IPS-20b (cell line): ENCODE results near the gene TEX29.

Experiments used
- H3K27ac ChIP-seq: one replicate; pipeline ENCODE4 v1.5.1; 2013; ENCODE audit warnings: low read length
- H3K27me3 ChIP-seq: 2 replicates; pipeline ENCODE4 v1.6.1; 2013; ENCODE audit warnings: mild to moderate bottlenecking, low read length, inconsistent platforms; ENCODE audit not compliant: insufficient read depth
- H3K36me3 ChIP-seq: 2 replicates; pipeline ENCODE4 v1.6.1; 2013; ENCODE audit warnings: low read depth, mild to moderate bottlenecking, inconsistent platforms, low read length, moderate library complexity; ENCODE audit not compliant: insufficient read depth
- H3K4me1 ChIP-seq: 2 replicates; pipeline ENCODE4 v1.6.1; 2013; ENCODE audit warnings: mild to moderate bottlenecking, control low read depth, inconsistent platforms, low read length, moderate library complexity; ENCODE audit not compliant: insufficient read depth
- H3K4me3 ChIP-seq: 2 replicates; pipeline ENCODE4 v1.5.1; 2013; ENCODE audit warnings: mild to moderate bottlenecking, low read length, inconsistent platforms
- H3K9ac ChIP-seq: 2 replicates; pipeline ENCODE4 v1.6.1; 2013; ENCODE audit warnings: low read depth, mild to moderate bottlenecking, inconsistent platforms, low read length, moderate library complexity
- H3K9me3 ChIP-seq: 2 replicates; pipeline ENCODE4 v1.6.1; 2013; ENCODE audit warnings: mild to moderate bottlenecking, low read depth, low read length, inconsistent platforms; ENCODE audit not compliant: insufficient read depth

The TEX29 gene

GRCh38 chr13:111295886-111296285 lies 24.6 kb upstream of the TEX29 start:
- Histone ChIP-seq H3K9ac (no peak overlapping the region), H3K27me3 (no peaks in the 10 kb centered on the region), H3K4me3 (no peak overlapping the region), H3K27ac (no peak overlapping the region), H3K9me3 (no peaks in the 10 kb centered on the region), H3K4me1 (no peaks in the 10 kb centered on the region), H3K36me3 (peaks cover 45% of the 10 kb centered on the region)

GRCh38 chr13:111296417-111296816 lies 24.0 kb upstream of the TEX29 start:
- no peak overlapping the region for H3K4me3 ChIP-seq
- no peak overlapping the region for H3K9ac ChIP-seq
- no peaks in the 10 kb centered on the region for H3K9me3 ChIP-seq
- peaks cover 45% of the 10 kb centered on the region for H3K36me3 ChIP-seq
- no peak overlapping the region for H3K27ac ChIP-seq
- no peaks in the 10 kb centered on the region for H3K4me1 ChIP-seq
- no peaks in the 10 kb centered on the region for H3K27me3 ChIP-seq

- no peaks in the 10 kb centered on the region for H3K9me3 ChIP-seq
- no peaks in the 10 kb centered on the region for H3K27me3 ChIP-seq
- no peak overlapping the region for H3K9ac ChIP-seq
- H3K27ac ChIP-seq: no peak overlapping the region
- H3K4me1 ChIP-seq: no peaks in the 10 kb centered on the region
- peaks cover 47% of the 10 kb centered on the region for H3K36me3 ChIP-seq
- no peak overlapping the region for H3K4me3 ChIP-seq
These were observed 22.0 kb upstream of the TEX29 start for GRCh38 chr13:111298214-111298975.

GRCh38 chr13:111302045-111302726 lies 18.3 kb upstream of the TEX29 start:
- Histone ChIP-seq H3K9me3 (no peaks in the 10 kb centered on the region), H3K27me3 (no peaks in the 10 kb centered on the region), H3K4me3 (no peak overlapping the region), H3K9ac (no peak overlapping the region), H3K4me1 (no peaks in the 10 kb centered on the region), H3K36me3 (peaks cover 63% of the 10 kb centered on the region), H3K27ac (no peak overlapping the region)

GRCh38 chr13:111303559-111303958 lies 16.9 kb upstream of the TEX29 start:
- Histone ChIP-seq H3K4me1 (no peaks in the 10 kb centered on the region), H3K9me3 (peaks cover 5% of the 10 kb centered on the region; the same call in 1 of the 2 replicates), H3K4me3 (no peak overlapping the region), H3K27me3 (no peaks in the 10 kb centered on the region), H3K27ac (no peak overlapping the region), H3K36me3 (peaks cover 74% of the 10 kb centered on the region), H3K9ac (no peak overlapping the region)

- no peaks in the 10 kb centered on the region for H3K27me3 ChIP-seq
- peaks cover 5% of the 10 kb centered on the region; the same call in 1 of the 2 replicates for H3K9me3 ChIP-seq
- H3K4me3 ChIP-seq: no peak overlapping the region
- no peak overlapping the region for H3K27ac ChIP-seq
- H3K4me1 ChIP-seq: no peaks in the 10 kb centered on the region
- peaks cover 74% of the 10 kb centered on the region for H3K36me3 ChIP-seq
- H3K9ac ChIP-seq: no peak overlapping the region
These were observed 16.3 kb upstream of the TEX29 start for GRCh38 chr13:111304041-111304544.

- H3K27ac ChIP-seq: no peak overlapping the region
- H3K9ac ChIP-seq: no peak overlapping the region
- H3K4me3 ChIP-seq: no peak overlapping the region
- peaks cover 74% of the 10 kb centered on the region for H3K36me3 ChIP-seq
- H3K9me3 ChIP-seq: peaks cover 5% of the 10 kb centered on the region; the same call in 1 of the 2 replicates
- no peaks in the 10 kb centered on the region for H3K4me1 ChIP-seq
- no peaks in the 10 kb centered on the region for H3K27me3 ChIP-seq
These were observed 15.7 kb upstream of the TEX29 start for GRCh38 chr13:111304603-111305289.

GRCh38 chr13:111312944-111313590 lies 7.4 kb upstream of the TEX29 start:
- H3K27ac ChIP-seq: no peak overlapping the region
- no peak overlapping the region for H3K4me3 ChIP-seq
- H3K9me3 ChIP-seq: no peaks in the 10 kb centered on the region; the same call in none of the 2 replicates
- H3K9ac ChIP-seq: no peak overlapping the region
- no peaks in the 10 kb centered on the region for H3K4me1 ChIP-seq
- H3K27me3 ChIP-seq: no peaks in the 10 kb centered on the region
- H3K36me3 ChIP-seq: peaks cover 2% of the 10 kb centered on the region; the same call in 1 of the 2 replicates

- no peak overlapping the region for H3K4me3 ChIP-seq
- H3K36me3 ChIP-seq: no peaks in the 10 kb centered on the region
- no peak overlapping the region for H3K27ac ChIP-seq
- H3K27me3 ChIP-seq: no peaks in the 10 kb centered on the region
- H3K9me3 ChIP-seq: no peaks in the 10 kb centered on the region; the same call in none of the 2 replicates
- no peaks in the 10 kb centered on the region for H3K4me1 ChIP-seq
- H3K9ac ChIP-seq: no peak overlapping the region
These were observed 6.5 kb upstream of the TEX29 start for GRCh38 chr13:111313911-111314425.

GRCh38 chr13:111314852-111315251 lies 5.6 kb upstream of the TEX29 start:
- H3K4me3 ChIP-seq: no peak overlapping the region
- H3K9me3 ChIP-seq: no peaks in the 10 kb centered on the region; the same call in none of the 2 replicates
- H3K27me3 ChIP-seq: no peaks in the 10 kb centered on the region
- no peak overlapping the region for H3K27ac ChIP-seq
- H3K36me3 ChIP-seq: no peaks in the 10 kb centered on the region
- H3K9ac ChIP-seq: no peak overlapping the region
- H3K4me1 ChIP-seq: no peaks in the 10 kb centered on the region

GRCh38 chr13:111315347-111315995 lies 5.0 kb upstream of the TEX29 start:
- Histone ChIP-seq H3K36me3 (no peaks in the 10 kb centered on the region), H3K9ac (no peak overlapping the region), H3K27me3 (no peaks in the 10 kb centered on the region), H3K4me1 (no peaks in the 10 kb centered on the region), H3K4me3 (no peak overlapping the region), H3K27ac (no peak overlapping the region), H3K9me3 (no peaks in the 10 kb centered on the region; the same call in none of the 2 replicates)
